Measurements from ENCODE around the gene PTRHD1.

The PTRHD1 gene

GRCh38 chr2:24754985-24755705 is 38.0 kb downstream of the PTRHD1 start:
- CTCF ChIA-PET: no interaction called here
- TF ChIP-seq CTBP1 (IDR thresholded peaks at IDR 0.05; ENCODE audit: borderline replicate concordance): no peak
- TF ChIP-seq SUZ12 (IDR thresholded peaks at IDR 0.05): no peak
- no peak for TF ChIP-seq ELF4 (IDR thresholded peaks at IDR 0.05)
- no peak for TF ChIP-seq LEF1 (IDR thresholded peaks at IDR 0.05; ENCODE audit: borderline replicate concordance)
- POLR2A ChIA-PET: no interaction called here
- DNase-seq (ENCODE audit: extremely low spot score): no peak

GRCh38 chr2:24749069-24749691 is 44.0 kb downstream of the PTRHD1 start:
- no peak for TF ChIP-seq ELF4 (IDR thresholded peaks at IDR 0.05)
- no peak for TF ChIP-seq HDGF (IDR thresholded peaks at IDR 0.05; ENCODE audit: borderline replicate concordance)
- no peak for TF ChIP-seq FOXA1 (IDR thresholded peaks at IDR 0.05)
- no peak for TF ChIP-seq NFRKB (IDR thresholded peaks at IDR 0.05)
- TF ChIP-seq SP1 (IDR thresholded peaks at IDR 0.05): no peak
- TF ChIP-seq LEF1 (IDR thresholded peaks at IDR 0.05; ENCODE audit: borderline replicate concordance): no peak
- no peak for TF ChIP-seq FOXM1 (IDR thresholded peaks at IDR 0.05; ENCODE audit: borderline replicate concordance)
- no peak for TF ChIP-seq L3MBTL2 (conservative IDR thresholded peaks at IDR 0.05)
- no peak for TF ChIP-seq BHLHE40 (IDR thresholded peaks at IDR 0.05; ENCODE audit: borderline replicate concordance)
- TF ChIP-seq ZNF384 (IDR thresholded peaks at IDR 0.05): no peak
- no peak for DNase-seq (ENCODE audit: extremely low spot score)
- ChIA-PET POLR2A (no interaction called here), CTCF (no interaction called here)

- POLR2A ChIA-PET: no interaction called here
- CTCF ChIA-PET: no interaction called here
These were observed 45.9 kb downstream of the PTRHD1 start for GRCh38 chr2:24747299-24747698.

GRCh38 chr2:24745825-24746224 is 47.4 kb downstream of the PTRHD1 start:
- CTCF ChIA-PET: no interaction called here

More at GRCh38 chr2:24747299-24747698, 45.9 kb downstream of the PTRHD1 start:
- TF ChIP-seq CTBP1 (IDR thresholded peaks at IDR 0.05; ENCODE audit: borderline replicate concordance): no peak
- TF ChIP-seq BHLHE40 (IDR thresholded peaks at IDR 0.05; ENCODE audit: borderline replicate concordance): no peak
- TF ChIP-seq L3MBTL2 (conservative IDR thresholded peaks at IDR 0.05): no peak
- no peak for TF ChIP-seq LEF1 (IDR thresholded peaks at IDR 0.05; ENCODE audit: borderline replicate concordance)
- TF ChIP-seq TARDBP (IDR thresholded peaks at IDR 0.05): no peak
- no peak for TF ChIP-seq ELF4 (IDR thresholded peaks at IDR 0.05)
- no peak for TF ChIP-seq SUZ12 (IDR thresholded peaks at IDR 0.05)
- no peak for TF ChIP-seq FOXM1 (IDR thresholded peaks at IDR 0.05; ENCODE audit: borderline replicate concordance)
- TF ChIP-seq NFRKB (IDR thresholded peaks at IDR 0.05): no peak
- TF ChIP-seq ARNT (IDR thresholded peaks at IDR 0.05): no peak
- TF ChIP-seq ZNF384 (IDR thresholded peaks at IDR 0.05): no peak
- no peak for TF ChIP-seq FOXA1 (IDR thresholded peaks at IDR 0.05)
- TF ChIP-seq FOXK2 (IDR thresholded peaks at IDR 0.05): no peak
- no peak for TF ChIP-seq HDGF (IDR thresholded peaks at IDR 0.05; ENCODE audit: borderline replicate concordance)
- TF ChIP-seq SP1 (IDR thresholded peaks at IDR 0.05): no peak
- no peak for TF ChIP-seq PKNOX1 (IDR thresholded peaks at IDR 0.05)
- DNase-seq (ENCODE audit: extremely low spot score): no peak

GRCh38 chr2:24744356-24744755 is 48.8 kb downstream of the PTRHD1 start:
- ChIA-PET POLR2A (no interaction called here), CTCF (no interaction called here)
- DNase-seq (ENCODE audit: extremely low spot score): no peak
- no peak for TF ChIP-seq ZNF384 (IDR thresholded peaks at IDR 0.05)
- TF ChIP-seq LEF1 (IDR thresholded peaks at IDR 0.05; ENCODE audit: borderline replicate concordance): no peak

More at GRCh38 chr2:24745825-24746224, 47.4 kb downstream of the PTRHD1 start:
- TF ChIP-seq NFRKB (IDR thresholded peaks at IDR 0.05): no peak
- no peak for TF ChIP-seq FOXA1 (IDR thresholded peaks at IDR 0.05)
- TF ChIP-seq ZNF384 (IDR thresholded peaks at IDR 0.05): no peak
- no peak for TF ChIP-seq BHLHE40 (IDR thresholded peaks at IDR 0.05; ENCODE audit: borderline replicate concordance)
- TF ChIP-seq SUZ12 (IDR thresholded peaks at IDR 0.05): no peak
- TF ChIP-seq ARNT (IDR thresholded peaks at IDR 0.05): no peak
- TF ChIP-seq TARDBP (IDR thresholded peaks at IDR 0.05): no peak
- TF ChIP-seq SP1 (IDR thresholded peaks at IDR 0.05): no peak
- TF ChIP-seq FOXM1 (IDR thresholded peaks at IDR 0.05; ENCODE audit: borderline replicate concordance): no peak
- TF ChIP-seq LEF1 (IDR thresholded peaks at IDR 0.05; ENCODE audit: borderline replicate concordance): no peak
- no peak for TF ChIP-seq ELF4 (IDR thresholded peaks at IDR 0.05)
- no peak for TF ChIP-seq FOXK2 (IDR thresholded peaks at IDR 0.05)
- TF ChIP-seq L3MBTL2 (conservative IDR thresholded peaks at IDR 0.05): no peak
- TF ChIP-seq PKNOX1 (IDR thresholded peaks at IDR 0.05): no peak
- no peak for TF ChIP-seq CTBP1 (IDR thresholded peaks at IDR 0.05; ENCODE audit: borderline replicate concordance)
- no peak for TF ChIP-seq HDGF (IDR thresholded peaks at IDR 0.05; ENCODE audit: borderline replicate concordance)
- POLR2A ChIA-PET: no interaction called here
- DNase-seq (ENCODE audit: extremely low spot score): no peak

- ChIA-PET POLR2A (no interaction called here), CTCF (no interaction called here)
- no peak for DNase-seq (ENCODE audit: extremely low spot score)
- TF ChIP-seq NFRKB (IDR thresholded peaks at IDR 0.05) (no peak), TARDBP (IDR thresholded peaks at IDR 0.05) (no peak), ARNT (IDR thresholded peaks at IDR 0.05) (no peak), CTBP1 (IDR thresholded peaks at IDR 0.05; ENCODE audit: borderline replicate concordance) (no peak), BHLHE40 (IDR thresholded peaks at IDR 0.05; ENCODE audit: borderline replicate concordance) (no peak), ELF4 (IDR thresholded peaks at IDR 0.05) (no peak), PKNOX1 (IDR thresholded peaks at IDR 0.05) (no peak), ZNF384 (IDR thresholded peaks at IDR 0.05) (no peak), FOXM1 (IDR thresholded peaks at IDR 0.05; ENCODE audit: borderline replicate concordance) (no peak), FOXK2 (IDR thresholded peaks at IDR 0.05) (no peak)
These were observed 49.3 kb downstream of the PTRHD1 start for GRCh38 chr2:24743924-24744323.
